ENCODE results near the gene EFTUD2.

EFTUD2 gene

DNA sequence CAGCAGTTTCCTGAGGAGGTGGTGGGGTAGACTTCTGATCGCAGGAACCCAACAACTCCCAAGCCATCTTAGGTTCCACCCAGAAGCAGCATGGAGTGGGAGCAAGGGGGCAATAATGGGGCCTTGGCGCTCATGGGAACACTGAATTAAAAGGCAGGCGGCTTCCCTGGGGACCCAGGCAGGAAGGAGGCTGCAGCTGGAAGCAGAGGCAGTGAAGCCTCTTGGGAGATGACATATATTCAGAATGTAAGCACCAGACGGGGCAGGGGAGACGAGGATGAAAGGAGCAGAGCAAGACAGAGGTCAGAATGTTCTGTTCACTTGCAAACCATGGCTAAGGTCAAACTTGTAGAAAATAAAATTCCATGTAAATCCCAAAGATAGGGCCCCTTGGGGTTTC, 48.6 kb downstream of the EFTUD2 start:
- no peak overlapping the region for H3K4me3 ChIP-seq (ENCODE audit: low read depth, low read length)
- DNase-seq (ENCODE audit: low read depth), result no peak
- TF ChIP-seq, protein P1, sequence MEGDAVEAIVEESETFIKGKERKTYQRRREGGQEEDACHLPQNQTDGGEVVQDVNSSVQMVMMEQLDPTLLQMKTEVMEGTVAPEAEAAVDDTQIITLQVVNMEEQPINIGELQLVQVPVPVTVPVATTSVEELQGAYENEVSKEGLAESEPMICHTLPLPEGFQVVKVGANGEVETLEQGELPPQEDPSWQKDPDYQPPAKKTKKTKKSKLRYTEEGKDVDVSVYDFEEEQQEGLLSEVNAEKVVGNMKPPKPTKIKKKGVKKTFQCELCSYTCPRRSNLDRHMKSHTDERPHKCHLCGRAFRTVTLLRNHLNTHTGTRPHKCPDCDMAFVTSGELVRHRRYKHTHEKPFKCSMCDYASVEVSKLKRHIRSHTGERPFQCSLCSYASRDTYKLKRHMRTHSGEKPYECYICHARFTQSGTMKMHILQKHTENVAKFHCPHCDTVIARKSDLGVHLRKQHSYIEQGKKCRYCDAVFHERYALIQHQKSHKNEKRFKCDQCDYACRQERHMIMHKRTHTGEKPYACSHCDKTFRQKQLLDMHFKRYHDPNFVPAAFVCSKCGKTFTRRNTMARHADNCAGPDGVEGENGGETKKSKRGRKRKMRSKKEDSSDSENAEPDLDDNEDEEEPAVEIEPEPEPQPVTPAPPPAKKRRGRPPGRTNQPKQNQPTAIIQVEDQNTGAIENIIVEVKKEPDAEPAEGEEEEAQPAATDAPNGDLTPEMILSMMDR (IDR thresholded peaks at IDR 0.05; ENCODE audit: control insufficient read depth, extremely low read depth, insufficient read depth), result no peak

DNA sequence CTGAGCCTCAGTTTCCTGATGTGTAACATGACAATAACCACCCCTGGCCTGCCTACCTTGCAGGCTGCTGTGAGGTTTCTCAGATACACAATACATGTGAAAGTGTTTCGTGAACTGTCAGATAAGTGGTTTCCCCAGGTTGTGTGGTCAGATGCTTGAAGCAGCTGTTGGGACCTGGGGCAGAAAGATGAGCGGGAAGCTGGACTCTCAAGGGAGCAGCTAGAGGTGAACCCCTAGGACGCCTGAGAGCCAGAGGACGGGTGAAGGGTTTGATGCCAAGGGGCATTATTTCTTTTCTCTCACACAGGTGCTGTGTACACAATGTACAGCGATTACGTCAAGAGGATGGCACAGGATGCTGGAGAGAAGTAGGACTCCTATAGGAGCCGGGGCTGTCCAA, 49.2 kb downstream of the EFTUD2 start:
- TF ChIP-seq, protein P1 (IDR thresholded peaks at IDR 0.05; ENCODE audit: control insufficient read depth, extremely low read depth, insufficient read depth), result no peak
- no peak overlapping the region for H3K4me3 ChIP-seq (ENCODE audit: low read depth, low read length)
- no peak for DNase-seq (ENCODE audit: low read depth)

DNA sequence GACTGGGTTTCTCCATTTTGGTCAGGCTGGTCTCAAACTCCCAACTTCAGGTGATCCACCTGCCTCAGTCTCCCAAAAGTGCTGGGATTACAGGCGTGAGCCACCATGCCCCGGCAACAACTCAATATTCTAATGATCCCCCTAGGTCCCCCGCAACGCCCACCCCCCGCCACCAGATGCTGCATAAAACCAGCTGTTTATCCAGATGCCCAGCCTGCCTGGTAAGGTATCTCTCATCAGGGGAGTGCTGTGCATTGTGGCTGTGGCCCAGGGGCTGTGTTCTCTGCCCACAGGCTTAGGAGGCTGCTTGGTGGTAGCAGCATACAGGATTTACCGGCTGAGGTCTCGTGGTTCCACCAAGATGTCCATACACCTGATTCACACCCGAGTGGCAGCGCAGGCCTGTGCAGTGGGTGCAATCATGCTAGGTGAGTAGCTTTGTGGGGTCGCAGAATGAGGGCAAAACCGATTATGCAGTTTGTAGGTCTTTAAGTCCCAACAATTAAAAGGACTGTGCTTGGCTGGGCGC, 50.2 kb downstream of the EFTUD2 start:
- no peak for DNase-seq (ENCODE audit: low read depth)
- no peak overlapping the region for H3K4me3 ChIP-seq (ENCODE audit: low read depth, low read length)
- TF ChIP-seq, protein P1 (IDR thresholded peaks at IDR 0.05; ENCODE audit: control insufficient read depth, extremely low read depth, insufficient read depth), result no peak

DNA sequence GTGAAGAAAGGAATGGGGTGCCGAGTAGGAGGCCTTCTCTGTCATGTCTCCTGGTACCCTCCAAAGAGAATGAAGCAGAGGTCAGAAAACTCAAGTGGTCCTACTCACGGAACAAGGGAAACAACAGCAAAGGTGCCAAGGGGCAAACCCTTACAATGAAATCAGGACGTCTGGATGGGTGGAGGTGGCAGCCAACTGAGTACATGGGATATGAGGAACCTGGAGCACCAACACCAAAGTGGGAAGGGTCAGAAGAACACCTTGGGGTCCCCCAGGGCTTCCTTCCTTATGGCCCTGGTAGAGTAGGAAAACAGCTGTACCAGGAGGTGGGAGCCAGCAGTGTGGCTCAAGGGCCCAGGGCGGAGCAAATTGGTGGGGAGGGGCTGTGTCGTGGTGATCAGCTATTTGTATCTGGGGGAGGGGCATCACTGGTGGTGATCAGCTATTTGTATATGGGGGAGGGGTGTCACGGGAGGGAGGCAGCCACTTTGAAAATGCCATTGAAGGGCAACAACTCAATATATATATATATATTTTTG, 50.9 kb downstream of the EFTUD2 start:
- TF ChIP-seq, protein P1 (IDR thresholded peaks at IDR 0.05; ENCODE audit: control insufficient read depth, extremely low read depth, insufficient read depth), result no peak
- DNase-seq (ENCODE audit: low read depth), result no peak
- no peak overlapping the region for H3K4me3 ChIP-seq (ENCODE audit: low read depth, low read length)

DNA sequence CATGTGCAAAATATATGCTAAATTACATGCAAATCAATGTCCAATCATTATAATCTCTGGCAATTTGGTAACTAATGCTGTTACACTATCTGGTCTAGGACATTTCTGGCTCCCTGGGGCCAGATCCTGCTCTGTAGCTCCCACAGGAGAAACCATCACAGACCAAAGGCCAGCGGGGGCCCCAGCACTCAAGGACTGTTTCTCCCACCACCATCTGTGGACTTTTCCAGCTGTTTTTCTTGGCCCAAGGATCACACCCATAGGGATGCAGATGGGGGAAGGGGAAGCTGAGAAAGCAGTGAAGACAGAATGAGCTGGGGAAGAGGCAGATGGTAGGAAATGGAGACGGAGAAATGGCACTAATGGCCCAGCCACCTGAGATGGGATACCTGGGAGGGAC, 51.7 kb downstream of the EFTUD2 start, which contains the start of gene HIGD1B:
TSS of gene HIGD1B (plus strand) at position 298 of the 400 bp plus-strand sequence. CDS start 270 bp downstream, outside the sequence.
- no peak within 1 kb of the TSS for H3K4me3 ChIP-seq (ENCODE audit: low read depth, low read length)
- DNase-seq (ENCODE audit: low read depth), result no peak
- TF ChIP-seq, protein P1 (IDR thresholded peaks at IDR 0.05; ENCODE audit: control insufficient read depth, extremely low read depth, insufficient read depth), result no peak

DNA sequence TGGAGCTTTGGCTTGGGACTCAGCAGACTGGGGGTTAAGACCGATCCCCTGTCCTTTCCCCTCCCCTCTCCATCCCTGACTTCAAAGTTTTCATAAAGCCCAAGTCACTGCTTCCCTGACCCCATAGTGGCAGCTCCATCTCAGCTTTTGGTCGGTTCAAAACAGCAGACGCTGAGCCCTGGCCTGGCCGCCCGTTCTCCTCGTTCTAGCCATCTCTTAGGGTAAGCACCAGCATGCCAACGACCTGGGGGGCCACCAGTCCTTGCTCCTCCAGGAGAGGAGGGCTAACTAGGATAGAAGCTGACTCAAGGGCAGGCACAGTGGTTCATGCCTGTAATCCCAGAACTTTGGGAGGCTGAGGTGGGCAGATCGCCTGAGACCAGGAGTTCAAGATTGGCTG, 53.0 kb downstream of the EFTUD2 start:
- TF ChIP-seq, protein P1 (IDR thresholded peaks at IDR 0.05; ENCODE audit: control insufficient read depth, extremely low read depth, insufficient read depth), result no peak
- no peak for DNase-seq (ENCODE audit: low read depth)
- no peak overlapping the region for H3K4me3 ChIP-seq (ENCODE audit: low read depth, low read length)

DNA sequence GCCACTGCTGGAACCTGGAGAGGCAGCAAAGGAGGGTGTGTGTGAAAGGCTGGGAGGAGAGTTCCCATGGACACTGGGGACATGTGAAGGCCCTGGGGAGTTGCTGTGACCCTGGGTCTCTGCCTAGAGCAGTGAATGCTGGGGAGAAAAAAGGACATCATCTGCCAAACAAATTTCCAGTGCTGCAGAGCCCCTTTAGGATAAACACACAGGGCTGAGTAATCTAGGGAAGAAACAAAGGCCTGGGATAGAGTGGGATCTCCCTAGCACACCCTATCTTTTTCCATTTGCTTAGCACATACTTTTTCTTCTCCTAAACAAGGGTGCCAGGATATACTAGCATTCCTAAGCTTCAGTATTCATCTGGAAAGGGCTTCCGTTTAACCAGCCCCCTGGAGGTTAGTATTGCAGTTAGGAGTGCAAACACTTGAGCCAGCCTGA, 54.8 kb downstream of the EFTUD2 start:
- DNase-seq (ENCODE audit: low read depth), result no peak
- no peak overlapping the region for H3K4me3 ChIP-seq (ENCODE audit: low read depth, low read length)
- TF ChIP-seq, protein P1 (IDR thresholded peaks at IDR 0.05; ENCODE audit: control insufficient read depth, extremely low read depth, insufficient read depth), result no peak

Measured in LNCaP clone FGC (cell line).